ENCODE results near the gene PLIN1.

The PLIN1 gene

DNA sequence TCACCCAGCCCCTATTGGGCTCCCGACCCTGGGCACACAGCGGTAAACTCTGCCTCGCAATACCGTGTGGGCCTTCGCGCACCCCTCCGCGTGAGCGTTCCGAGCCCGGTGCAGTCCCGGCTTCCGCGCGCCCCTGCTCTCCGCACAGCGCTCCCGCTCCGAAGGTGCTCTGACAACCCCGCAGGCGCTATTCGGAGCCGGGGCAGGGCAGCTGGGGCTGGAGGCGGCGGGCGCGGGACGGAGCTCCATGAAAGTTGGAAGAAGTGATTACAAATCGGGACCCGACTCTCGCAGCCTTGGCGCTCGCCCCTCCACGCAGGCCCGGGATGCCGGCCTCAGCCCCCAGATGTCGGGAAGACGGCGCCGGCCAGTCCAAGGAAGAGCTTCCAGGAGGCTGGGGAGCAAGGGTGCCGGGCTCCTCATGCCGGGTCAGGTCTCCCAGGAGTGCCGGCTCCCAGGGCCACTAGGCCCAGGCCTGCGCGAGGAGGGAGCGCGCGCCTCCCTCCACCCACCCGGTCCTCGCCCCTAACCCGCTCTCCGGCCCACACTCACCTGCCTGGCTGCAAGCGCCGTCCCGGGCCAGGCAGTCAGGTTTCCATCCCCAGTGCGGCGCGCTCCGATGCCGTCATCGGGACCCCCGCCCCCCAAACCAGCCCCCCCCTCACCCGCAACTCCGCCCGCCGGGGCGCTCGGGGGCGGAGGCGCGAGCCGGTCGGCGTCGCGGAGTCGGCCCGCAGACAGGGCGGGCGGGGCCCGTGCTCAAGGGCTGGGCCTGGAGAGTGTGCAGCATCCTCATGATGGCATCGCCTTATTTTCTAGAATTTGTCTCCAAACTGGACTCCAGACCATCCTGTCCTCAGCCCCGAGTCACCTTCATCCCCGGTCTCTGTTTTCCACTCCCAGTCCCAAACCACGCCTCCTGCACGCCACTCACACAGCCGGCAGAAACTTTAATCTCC lies 24.0 kb downstream of the PLIN1 start, which contains the start of gene KIF7:
Gene KIF7 (minus strand): TSS at position 621 of the 959 bp plus-strand sequence. CDS start 2,537 bp downstream, outside the sequence.
- no peak for DNase-seq (ENCODE audit: low read depth)
- TF ChIP-seq, protein P1, sequence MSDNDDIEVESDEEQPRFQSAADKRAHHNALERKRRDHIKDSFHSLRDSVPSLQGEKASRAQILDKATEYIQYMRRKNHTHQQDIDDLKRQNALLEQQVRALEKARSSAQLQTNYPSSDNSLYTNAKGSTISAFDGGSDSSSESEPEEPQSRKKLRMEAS (IDR thresholded peaks at IDR 0.05; ENCODE audit: low read depth, low read length), result no peak
- TF ChIP-seq MYC (IDR thresholded peaks at IDR 0.05; ENCODE audit: low read depth, low read length) (no peak), POLR2A (IDR thresholded peaks at IDR 0.05; ENCODE audit: extremely low read depth, insufficient read length) (no peak)
- TF ChIP-seq, protein P2, sequence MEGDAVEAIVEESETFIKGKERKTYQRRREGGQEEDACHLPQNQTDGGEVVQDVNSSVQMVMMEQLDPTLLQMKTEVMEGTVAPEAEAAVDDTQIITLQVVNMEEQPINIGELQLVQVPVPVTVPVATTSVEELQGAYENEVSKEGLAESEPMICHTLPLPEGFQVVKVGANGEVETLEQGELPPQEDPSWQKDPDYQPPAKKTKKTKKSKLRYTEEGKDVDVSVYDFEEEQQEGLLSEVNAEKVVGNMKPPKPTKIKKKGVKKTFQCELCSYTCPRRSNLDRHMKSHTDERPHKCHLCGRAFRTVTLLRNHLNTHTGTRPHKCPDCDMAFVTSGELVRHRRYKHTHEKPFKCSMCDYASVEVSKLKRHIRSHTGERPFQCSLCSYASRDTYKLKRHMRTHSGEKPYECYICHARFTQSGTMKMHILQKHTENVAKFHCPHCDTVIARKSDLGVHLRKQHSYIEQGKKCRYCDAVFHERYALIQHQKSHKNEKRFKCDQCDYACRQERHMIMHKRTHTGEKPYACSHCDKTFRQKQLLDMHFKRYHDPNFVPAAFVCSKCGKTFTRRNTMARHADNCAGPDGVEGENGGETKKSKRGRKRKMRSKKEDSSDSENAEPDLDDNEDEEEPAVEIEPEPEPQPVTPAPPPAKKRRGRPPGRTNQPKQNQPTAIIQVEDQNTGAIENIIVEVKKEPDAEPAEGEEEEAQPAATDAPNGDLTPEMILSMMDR (IDR thresholded peaks at IDR 0.05; ENCODE audit: low read depth, low read length), result no peak
- no peak within 1 kb of the TSS for H3K4me3 ChIP-seq (ENCODE audit: low read depth, low read length)

DNA sequence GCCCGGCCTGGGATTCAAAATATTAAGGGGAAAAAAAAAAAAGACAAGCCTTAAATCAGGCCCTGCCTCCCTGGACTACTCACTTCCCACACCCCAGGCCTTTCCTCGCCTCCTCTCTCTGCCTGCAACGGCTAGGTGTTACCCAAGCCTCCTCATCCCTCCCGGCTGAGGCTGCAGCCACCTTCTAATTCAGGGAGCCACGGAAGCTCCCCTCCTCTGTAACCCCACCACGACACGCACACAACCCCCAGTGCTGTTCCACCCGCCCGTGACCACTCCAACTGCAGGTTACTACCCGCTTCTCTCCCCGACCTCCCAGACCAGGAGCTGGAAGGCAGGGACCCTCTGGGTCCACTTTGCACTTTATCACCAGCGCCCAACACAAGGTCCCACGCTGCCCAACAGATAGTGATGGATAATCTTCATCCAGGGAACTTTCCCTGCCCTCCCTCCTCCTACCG lies 24.8 kb downstream of the PLIN1 start:
- TF ChIP-seq, protein P2 (IDR thresholded peaks at IDR 0.05; ENCODE audit: low read depth, low read length), result no peak
- TF ChIP-seq, protein P1 (IDR thresholded peaks at IDR 0.05; ENCODE audit: low read depth, low read length), result no peak
- TF ChIP-seq MYC (IDR thresholded peaks at IDR 0.05; ENCODE audit: low read depth, low read length) (no peak), POLR2A (IDR thresholded peaks at IDR 0.05; ENCODE audit: extremely low read depth, insufficient read length) (no peak)
- no peak for DNase-seq (ENCODE audit: low read depth)

DNA sequence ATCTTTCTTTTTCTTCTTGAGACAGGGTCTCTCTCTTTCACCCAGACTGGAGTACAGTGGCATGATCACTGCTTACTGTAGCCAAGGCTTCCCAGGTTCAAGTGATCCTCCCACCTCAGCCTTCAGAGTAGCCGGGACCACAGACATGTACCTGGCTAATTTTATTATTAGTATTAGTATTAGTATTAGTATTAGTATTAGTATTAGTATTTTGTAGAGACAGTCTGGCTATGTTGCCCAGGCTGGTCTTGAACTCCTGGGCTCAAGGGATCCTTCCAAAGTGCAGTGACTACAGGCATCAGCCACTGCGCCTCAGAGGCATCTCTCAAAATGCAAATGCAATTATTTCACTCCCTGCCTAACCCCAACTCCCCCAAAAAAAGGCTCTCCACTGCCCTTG lies 25.6 kb downstream of the PLIN1 start:
- no peak overlapping the region for H3K4me3 ChIP-seq (ENCODE audit: low read depth, low read length)
- TF ChIP-seq MYC (IDR thresholded peaks at IDR 0.05; ENCODE audit: low read depth, low read length) (no peak), POLR2A (IDR thresholded peaks at IDR 0.05; ENCODE audit: extremely low read depth, insufficient read length) (no peak)
- TF ChIP-seq, protein P1 (IDR thresholded peaks at IDR 0.05; ENCODE audit: low read depth, low read length), result no peak
- TF ChIP-seq, protein P2 (IDR thresholded peaks at IDR 0.05; ENCODE audit: low read depth, low read length), result no peak
- no peak for DNase-seq (ENCODE audit: low read depth)

More for the DNA sequence above, 24.8 kb downstream of the PLIN1 start:
- H3K4me3 ChIP-seq (ENCODE audit: low read depth, low read length), result no peak overlapping the region

DNA sequence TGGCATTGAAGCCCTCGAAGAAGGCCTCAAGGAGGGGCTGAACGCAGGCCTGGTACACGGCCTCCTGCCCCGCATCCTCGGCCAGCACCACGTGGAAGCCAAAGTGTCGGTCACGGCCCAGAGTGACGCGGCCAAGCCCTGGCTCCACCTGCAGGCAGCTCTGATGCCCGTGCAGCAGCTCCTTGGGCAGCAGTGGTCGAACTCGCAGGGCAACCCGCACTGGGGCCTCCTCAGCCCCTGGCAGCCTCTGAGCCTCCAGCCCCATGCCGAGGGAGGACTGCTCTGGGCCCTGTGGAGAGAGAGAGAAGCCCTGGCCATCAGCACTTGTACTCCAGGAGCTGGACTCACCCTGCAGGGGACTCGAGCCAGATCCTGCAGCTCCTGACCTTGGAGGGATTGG lies 26.5 kb downstream of the PLIN1 start:
- no peak for DNase-seq (ENCODE audit: low read depth)
- TF ChIP-seq, protein P1 (IDR thresholded peaks at IDR 0.05; ENCODE audit: low read depth, low read length), result no peak
- no peak for TF ChIP-seq MYC (IDR thresholded peaks at IDR 0.05; ENCODE audit: low read depth, low read length)
- H3K4me3 ChIP-seq (ENCODE audit: low read depth, low read length), result no peak overlapping the region

DNA sequence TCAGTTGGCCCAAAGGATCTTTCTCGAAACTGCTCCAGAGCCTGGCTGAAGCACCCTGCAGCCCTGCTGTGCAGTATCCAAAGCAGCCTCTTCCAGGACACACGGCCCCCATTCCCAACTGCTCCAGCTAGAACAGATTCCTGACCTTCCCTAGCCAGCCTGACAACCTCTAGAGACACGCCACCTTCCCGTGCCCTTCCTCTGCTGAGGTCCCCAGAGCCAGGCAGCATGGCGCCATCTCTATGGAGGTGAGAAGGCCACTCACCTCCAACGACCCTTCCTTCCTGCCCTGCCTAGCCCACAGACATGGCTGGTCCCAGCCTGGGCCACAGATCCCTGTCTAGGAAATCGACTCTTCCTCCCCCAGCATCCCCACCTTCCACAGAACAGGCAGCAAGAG lies 27.0 kb downstream of the PLIN1 start:
- TF ChIP-seq POLR2A (IDR thresholded peaks at IDR 0.05; ENCODE audit: extremely low read depth, insufficient read length), result no peak
- TF ChIP-seq, protein P2 (IDR thresholded peaks at IDR 0.05; ENCODE audit: low read depth, low read length), result no peak
- TF ChIP-seq, protein P1 (IDR thresholded peaks at IDR 0.05; ENCODE audit: low read depth, low read length), result no peak
- no peak for TF ChIP-seq MYC (IDR thresholded peaks at IDR 0.05; ENCODE audit: low read depth, low read length)
- no peak for DNase-seq (ENCODE audit: low read depth)
- H3K4me3 ChIP-seq (ENCODE audit: low read depth, low read length), result no peak overlapping the region

DNA sequence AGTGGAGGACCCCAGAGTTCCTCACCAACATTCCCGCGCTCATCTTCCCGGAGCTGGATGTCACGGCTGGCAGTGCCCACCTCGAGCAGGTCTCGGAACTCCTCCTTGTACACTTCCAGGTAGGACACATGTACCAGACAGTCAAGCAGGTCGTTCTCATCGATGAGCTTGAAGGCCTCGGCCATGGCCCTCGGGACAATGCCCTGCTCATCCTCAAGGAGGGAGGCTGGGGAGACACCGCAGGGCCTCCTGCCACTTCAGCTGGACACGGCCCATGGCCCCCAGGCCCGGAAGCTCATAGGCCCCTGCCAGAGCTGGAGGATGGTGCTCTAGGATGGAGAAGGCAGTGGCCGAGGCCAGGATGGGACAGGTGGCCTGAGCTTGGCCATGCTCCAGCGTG lies 29.5 kb downstream of the PLIN1 start:
- no peak overlapping the region for H3K4me3 ChIP-seq (ENCODE audit: low read depth, low read length)
- TF ChIP-seq POLR2A (IDR thresholded peaks at IDR 0.05; ENCODE audit: extremely low read depth, insufficient read length) (no peak), MYC (IDR thresholded peaks at IDR 0.05; ENCODE audit: low read depth, low read length) (no peak)
- TF ChIP-seq, protein P1 (IDR thresholded peaks at IDR 0.05; ENCODE audit: low read depth, low read length), result no peak
- TF ChIP-seq, protein P2 (IDR thresholded peaks at IDR 0.05; ENCODE audit: low read depth, low read length), result no peak
- no peak for DNase-seq (ENCODE audit: low read depth)
